ENCODE results near the gene ANO6.

ANO6 gene

DNA sequence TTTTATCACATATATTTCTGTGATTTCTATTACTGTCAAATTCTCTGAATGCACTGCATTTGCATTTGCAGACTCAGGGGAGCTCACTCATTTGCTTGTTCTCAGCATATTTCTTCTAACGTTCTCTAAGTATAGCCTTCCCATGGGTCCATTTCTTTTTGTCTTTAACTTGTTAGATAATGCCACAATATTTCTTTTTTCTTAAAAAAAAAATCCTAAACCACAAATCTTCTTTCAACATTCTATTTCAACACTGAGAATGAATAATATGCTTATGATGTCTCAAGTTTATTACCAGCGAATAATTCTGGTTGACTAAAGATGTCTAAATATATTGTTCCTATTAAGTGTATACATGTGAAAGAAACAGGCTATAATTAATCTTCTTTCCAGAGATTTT is 200.2 kb downstream of the ANO6 start:
- DNase-seq: no peak

DNA sequence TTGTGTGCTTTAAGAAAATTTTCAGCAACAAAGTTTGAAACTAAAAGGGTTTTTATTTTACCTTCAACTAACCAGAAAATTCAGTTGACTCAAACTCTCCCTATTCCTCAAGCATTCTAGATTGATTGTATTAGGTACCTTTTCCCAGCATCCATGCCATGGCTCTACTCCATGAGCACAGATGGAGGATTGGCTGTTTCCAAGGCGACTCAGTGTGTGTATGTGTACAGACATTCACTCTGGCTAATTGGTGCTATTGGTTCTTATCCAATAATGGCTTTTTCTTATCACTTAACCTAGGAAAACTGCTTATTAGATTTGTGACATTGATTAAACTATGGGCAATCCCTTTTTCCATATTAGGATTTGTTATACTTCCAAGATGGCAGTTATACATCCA is 202.6 kb downstream of the ANO6 start:
- DNase-seq: no peak

DNA sequence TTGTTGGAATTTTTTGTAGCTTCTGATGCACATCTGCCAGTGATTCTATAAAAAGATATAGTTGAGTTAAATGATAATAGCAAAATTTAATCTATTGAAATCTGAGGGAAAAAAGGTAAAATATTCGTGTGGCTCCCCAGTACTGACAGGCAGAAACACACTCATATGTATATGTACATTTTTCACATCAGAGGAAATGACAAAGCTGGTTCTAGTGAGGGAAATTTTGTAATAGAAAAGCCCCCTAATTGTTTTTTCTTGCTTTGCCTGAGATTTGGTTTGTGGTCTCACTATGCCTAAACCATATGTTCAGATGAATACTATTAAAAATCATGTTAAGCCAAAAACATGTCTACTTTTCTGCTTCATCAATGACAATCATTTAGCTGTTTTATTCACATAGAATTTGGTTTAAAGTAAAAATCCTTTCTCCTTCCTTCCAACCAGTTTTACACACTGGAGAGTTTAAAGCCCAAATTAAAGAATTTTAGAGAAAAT is 203.5 kb downstream of the ANO6 start:
- DNase-seq: no peak

DNA sequence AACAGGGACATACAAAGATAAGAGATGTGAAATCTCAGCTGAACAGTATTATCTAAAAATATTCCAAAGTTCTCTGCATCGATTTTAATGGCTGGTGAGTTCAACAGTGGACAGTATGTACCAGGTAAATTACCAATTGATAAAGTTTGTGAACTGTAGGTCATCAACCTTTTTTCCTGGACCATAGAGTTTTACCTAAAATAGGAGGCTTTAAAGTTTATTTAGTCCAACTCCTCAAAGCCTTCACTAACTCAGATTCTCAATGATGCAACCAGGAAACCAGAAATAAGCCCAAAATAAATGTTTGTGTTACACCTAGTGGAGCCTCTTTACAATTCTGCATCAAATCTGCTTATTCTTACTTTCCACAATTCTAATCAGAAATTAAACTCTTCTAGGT is 205.8 kb downstream of the ANO6 start:
- DNase-seq: no peak

DNA sequence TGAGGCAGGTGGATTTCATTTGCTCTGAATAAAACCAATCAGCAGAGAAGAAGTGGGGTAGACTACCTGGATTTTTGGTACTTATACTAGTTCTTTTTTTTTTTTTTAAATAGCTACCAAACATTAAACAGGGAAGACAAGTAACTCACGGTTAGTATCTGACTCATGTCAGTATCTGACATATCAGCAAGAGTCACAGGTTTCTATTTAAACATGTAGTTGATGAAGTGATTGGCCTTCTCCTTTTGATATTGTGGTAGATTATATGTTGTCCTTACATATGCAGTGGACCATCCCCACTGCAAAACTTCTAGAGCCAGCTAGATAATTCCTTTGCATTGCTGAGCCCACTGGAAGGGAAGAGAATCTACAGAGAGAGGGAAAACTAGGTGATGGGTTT is 208.0 kb downstream of the ANO6 start:
- DNase-seq: no peak

DNA sequence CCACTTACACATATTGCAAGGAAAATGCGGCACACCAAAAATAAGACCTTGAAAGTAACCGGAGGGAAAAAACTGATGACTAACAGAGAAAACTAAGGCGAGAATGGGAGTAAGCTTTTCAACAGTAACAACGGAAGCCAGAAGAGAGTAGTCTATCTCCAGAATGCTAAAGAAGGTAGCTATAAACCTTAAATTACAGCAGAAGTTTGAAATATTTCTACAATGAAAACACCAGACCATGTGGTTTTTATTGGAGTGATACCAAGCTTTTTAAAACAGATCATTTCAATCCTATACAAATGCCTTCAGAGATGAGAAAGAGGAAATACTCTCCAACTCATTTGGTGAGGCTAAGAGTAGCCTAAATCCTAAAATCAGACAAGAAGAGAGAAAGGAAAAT is 209.5 kb downstream of the ANO6 start:
- DNase-seq: no peak

DNA sequence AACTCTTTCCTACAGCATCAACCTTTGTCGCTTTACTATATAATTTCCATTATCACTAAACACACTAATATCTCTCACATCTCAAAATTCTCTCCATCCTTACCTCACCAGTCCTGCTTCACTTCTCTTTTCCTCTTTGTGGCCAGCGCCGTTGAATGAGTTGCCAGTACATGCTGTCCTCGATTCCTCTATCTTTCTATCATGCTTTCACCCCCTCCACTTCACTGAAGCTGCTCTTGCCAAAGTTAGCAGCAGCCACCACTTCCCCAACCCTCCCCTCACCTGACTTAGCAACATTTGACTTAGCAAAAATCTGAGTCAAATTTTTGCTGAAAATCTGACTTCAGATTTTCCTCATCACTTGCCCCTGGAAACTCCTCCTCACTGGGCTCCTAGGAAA is 210.4 kb downstream of the ANO6 start:
- DNase-seq: peak; percentile 56

DNA sequence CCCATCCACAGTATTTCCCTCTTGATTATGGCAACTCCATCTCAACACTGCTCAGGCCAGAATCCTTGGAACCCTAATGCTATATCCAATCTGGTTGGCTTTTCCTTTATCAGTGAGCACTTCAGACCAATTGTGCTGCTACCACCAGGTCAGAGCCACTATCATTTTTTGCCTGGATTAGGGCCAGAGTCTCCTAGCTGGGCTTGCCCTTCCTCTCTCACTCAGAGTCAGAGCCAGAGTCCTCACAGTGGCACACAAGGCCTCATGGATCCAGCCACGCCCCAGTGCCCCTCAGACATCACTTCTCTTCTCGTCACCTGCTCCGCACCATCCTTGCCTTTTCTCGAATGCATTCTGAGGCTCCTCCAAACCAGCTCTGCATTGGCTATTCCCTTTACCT is 211.1 kb downstream of the ANO6 start:
- no peak for DNase-seq

DNA sequence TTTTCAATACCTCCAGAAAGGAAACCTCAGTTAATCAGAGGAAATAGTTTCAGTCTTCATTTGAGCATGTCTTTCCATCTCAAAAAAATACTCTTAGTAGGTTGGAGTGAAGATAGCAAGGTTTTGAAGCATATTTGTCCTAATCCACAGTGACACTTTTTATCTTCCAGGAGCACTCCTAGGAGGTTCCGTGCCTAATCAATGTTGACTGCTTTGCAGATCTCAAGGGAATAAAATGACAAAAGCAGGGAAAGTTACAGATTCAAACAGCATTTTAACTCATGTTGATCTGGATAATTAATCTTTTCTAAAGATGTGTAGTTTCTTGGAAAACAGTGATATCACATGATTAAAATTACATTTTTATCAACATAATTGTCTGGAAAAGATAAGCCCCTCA is 213.9 kb downstream of the ANO6 start:
- no peak for DNase-seq

DNA sequence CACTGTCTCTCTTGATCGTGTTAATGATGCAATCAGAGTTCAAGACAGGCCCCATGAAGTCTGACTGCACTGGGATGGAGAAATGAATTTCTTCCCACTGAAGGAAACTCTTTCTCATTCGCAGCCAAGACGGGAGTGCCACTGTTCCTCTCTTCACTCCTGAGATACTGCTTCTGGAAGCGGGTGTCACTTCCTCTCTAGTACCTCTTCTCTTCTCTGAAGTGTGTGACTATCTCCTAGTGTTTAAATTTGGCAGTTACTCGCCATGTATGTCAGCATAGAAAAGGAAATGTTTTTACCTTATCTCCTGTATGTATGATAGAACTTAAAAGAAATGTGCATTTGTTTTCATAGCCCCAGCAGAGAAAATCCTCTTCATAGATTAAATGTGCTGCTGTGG is 215.2 kb downstream of the ANO6 start:
- no peak for DNase-seq

DNA sequence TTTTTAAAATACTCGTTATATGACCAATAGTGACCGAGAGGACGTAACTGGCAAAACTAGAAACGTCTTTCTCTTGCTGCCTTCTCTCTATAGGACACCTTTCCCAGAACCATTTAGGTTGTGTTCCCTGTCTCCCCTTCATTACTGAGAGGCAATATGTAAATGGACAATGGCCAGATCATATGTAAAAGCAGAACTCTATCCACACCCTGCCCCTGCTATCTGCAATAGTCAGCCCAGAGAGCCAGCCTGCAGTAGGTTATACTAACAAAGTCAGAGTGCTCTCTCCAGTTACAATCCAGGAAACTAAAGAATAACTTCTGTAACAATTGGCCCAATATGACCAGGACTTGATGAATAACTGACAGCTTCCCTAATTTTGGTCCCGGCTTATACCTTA is 216.8 kb downstream of the ANO6 start:
- DNase-seq: no peak

DNA sequence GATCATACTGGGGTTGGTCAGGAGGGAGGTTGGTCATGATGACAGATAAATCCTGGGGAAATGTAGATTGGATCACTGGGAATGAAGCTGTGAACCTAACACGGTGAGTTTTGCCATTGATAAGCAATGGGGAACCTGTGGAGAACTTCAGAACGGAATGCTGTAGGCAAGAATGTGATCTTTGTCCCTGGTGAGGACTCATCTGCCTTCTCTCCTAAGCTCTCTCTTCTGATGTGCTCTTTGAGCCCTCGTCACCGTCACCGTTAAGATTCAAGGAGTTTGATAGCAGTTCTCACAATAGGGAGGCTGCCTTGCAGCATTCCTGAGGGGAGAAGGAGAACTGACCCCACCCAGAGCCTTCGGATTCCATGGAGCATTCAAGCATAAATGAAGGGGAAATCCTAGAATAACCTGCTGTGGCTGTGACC is 217.6 kb downstream of the ANO6 start:
- no peak for DNase-seq

DNA sequence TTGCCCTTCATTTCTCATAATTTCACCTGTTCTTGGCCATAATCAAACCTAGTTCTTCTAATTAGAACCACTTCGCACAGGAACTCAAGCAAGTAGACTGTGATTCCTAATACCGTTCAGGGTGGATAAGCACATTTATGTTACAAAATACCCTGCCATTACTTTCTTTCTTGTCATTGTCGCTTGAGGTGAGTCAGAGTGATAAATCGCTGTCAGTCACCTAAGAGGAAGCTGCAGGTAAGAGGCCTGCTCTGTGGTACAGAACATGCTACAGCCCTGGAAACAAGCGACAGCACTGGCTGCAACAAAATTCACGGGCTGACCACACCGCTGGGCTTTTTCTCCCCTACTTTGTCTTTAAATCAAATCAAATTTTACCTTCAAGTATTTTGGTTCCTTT is 218.2 kb downstream of the ANO6 start:
- no peak for DNase-seq

DNA sequence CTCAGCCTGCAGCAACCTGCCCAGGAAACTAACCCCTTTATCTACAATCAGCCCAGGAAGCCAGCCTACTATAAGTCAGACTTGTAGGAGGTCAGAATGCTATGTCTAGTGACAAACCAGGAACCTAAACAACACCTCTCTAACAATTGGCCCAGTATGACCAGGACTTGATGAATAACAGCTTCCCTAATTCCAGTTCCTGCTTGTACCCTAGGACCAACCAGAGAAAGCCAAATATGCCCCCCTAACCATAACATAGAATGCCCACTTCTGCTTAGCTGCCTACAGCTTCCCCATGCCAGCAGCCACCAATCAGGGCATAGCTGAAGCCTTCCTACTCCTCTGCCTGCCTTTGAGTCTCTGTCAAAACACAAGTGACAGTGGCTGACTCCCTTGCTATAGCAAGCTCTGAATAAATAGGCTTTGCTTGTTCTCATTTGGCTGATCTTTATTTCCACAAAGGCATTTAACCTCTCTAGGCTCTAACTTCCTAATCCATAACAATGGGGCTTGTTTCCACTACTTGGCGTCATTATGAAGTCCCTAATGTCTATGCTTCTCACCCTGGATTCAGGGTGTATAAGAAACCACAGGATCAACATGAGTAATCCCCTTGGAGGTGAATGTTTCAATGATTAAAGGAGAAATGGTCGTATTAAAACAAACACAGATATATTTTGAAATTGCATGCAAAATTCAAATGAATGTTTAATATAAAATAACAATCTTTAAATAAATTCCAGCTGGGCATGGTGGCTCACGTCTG is 220.2 kb downstream of the ANO6 start:
- DNase-seq: peak; percentile 70

DNA sequence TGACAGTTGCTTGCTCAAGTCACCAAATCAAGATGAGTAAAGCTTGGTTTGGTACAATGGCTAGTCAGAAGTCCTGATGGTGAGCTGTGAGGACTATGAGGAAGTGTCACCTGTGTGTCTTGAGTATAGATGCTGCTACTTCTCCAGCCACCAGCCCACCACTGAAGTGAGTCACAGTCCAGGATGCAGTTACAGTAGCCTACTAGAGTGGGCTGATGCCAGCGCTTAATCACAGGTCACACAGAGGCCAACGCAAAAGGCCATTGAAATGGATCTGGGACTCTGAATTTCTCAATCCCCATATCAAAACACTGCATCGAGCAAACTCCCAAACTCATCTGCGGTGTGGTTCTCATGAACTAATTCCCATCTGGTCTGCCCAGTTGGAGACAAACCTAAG is 223.1 kb downstream of the ANO6 start:
- DNase-seq: no peak

DNA sequence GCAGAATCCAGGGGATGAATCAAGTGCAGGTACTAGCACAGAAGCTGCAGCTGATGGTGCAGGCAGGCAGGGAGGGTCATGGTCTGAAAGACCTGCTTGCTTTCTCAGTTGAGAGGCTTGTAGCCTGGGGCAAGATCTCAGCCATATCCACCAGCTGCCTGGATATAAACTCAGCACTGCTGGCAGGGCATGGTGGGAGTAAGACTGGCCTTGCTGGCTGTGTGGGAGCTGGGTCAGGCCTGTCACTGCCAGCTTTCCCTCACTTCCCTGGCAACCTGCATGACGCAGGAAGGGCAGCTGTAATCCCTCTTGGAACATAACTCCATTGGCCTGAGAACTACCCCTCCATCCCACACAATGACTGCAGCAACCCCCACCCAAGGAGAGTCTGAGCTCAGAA is 230.1 kb downstream of the ANO6 start:
- no peak for DNase-seq

DNA sequence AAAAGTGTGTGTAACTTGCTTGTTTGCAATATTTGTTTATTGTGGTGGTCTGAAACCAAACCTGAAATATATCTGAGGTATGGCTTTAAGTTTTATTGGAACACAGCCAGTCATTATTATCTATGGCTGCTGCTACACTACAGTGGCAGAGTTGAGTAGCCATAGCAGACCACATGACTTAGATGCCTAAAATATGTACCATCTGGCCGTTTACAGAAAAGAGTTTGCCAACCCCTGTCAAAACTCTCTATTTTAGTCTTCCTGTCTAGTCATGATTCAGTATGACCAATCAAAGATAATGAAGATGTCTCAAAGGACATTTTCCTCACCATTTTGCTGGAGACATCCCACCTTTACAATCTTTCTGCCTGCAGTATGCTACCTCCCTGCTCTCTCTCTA is 242.3 kb downstream of the ANO6 start:
- DNase-seq: peak; percentile 15

DNA sequence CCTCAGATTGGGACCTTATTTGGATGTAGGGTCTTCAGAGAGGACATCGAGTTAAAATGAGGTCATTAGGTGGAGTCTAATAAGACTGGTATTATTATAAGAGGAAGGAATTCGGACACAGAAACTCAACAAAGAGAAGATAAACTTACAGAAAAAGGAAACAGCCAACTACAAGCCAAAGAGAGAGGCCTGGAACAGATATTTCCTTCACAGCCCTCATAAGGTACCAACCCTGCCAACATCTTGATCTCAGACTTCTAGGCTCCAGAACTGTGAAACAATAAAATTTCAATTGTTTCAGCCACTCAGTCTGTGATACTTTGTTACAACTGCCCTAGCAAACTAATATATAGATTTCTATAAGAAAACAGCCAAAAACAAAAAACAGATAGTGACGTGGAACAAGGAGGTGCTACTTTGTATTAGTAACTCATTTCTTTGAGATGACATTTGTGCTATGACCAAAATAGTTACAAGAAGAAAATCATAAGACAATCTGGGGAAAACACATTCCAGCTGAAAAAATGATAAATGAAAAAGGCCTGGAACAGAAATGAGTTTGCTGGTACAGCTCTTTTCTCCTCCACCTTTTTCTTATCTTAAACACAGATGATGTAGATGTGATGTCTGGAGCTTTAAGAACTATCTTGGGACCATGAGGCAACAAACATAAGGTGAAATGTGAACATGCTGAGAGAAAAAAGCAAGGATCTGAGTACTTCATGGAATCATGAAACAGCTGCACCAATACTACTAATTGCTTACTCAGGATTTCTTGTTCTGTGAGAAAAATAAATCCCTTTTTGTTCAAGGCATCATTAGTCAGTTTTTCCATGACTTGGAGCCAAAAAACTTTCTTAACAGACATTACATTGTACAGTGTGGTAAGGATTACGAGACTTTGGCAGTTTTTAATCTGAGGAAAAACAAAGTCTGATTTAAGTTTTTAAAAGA is 243.2 kb downstream of the ANO6 start:
- DNase-seq: no peak

DNA sequence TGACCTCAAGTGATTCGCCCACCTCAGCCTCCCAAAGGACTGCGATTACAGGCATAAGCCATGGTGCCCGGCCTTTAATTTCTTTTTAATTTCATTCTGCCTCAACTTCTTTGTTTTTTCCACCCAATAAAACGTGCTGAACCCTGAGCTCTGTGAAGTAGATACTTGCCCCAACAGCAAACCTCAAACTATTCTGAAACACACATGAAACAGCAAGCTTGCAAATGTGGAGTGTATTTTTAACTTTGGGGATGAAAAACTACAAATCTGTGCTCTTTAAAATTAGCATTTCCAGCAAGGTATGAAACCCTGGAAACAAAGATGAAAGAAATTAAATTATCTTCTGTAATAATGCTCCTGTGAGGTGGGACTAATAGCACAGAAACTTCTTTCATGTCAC is 246.6 kb downstream of the ANO6 start:
- no peak for DNase-seq

DNA sequence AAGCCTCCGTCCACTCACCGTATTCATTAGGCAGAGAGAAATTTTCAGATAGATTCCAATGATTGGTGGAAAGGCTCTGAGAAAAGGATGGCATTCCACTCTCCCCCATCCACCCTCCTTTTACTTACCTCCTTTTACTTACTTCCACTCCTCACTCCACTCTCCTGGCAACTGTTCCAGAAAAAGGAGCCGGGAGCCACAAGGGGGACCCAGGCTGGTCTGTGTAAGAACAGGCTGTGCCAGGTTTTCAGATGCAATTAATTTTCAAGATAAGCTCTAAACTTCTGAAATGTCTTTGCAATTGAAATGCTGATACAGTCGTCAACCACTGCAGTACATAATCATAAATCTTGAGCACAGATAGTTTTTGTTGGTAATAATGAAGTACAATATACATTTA is 248.8 kb downstream of the ANO6 start:
- DNase-seq: peak; percentile 7

DNA sequence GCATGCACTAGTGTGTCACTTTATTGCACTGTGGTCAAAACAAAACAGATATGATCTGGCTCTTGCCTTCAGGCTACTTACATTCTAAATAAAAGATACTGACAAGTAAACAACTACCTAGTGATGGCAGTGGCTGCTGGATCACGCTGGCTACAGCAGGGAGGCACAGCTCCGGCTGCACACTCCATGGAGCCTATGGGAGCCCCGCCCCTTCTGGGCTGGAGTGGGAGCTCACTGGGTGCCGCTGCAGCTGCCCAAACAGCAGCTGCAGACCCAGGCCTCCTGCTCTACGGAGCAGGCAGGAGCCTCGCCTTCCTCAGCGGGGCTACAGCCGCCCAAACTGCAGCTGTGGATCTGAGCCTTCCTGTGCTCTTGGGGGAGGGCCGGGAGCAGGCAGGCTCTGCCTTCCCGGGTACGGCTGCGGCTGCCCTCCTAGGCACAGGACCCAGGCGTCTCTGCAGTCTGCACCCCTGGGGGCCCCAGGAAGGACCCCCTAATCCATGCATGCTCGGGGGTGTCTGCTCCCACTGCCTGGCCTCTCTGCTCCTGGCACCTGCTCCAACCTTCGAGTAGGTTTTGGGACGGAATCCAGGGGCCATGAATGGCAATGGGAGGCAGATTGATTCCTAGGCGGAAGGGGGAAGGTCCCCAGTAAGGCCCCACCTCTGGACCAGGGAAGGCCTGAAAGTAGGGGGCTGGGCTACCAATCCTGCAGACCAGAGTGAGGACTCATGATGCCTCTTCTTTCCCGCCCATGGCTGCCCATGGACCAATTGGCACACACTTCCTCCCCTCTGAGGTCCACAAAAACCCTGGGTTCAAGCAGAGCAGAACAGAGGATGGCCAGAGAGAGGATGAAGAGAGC is 253.1 kb downstream of the ANO6 start:
- DNase-seq: no peak

DNA sequence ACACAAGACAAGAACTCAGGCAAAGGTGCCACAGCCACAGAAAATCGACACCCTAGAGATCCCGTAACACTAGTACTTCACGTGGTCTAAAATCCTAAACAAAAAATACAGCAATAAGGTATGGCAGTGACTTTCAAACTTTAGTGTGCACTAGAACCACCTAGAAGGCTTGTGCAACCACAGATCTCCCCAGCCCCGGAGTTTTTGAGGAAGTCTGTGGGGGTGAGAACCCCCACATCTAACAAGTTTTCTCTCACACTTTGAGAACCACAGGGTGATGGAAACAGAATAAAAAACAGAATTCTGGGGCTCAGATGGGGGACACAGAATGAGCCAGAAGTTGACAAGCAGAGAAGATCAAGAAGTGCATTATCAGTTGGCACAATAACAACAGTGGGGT is 254.0 kb downstream of the ANO6 start:
- DNase-seq: peak; percentile 37

DNA sequence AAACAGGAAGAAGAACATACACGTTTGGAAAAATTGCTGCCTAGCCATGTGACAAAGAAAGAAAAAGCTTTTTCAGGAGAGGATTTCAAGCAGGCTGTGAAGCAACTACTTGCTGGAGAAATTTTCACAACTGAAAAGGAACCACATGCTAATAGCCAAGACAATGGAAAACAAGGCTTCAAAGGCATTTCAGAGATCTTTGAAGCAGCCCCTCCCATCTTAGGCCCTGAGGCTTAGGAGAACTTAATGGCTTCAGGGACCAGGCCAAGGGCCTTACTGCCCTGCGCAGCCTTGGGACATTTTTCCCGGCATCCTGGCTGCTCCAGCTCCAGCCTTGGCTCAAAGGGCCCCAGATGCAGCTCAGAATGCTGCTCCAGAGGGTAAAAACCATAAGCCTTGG is 257.7 kb downstream of the ANO6 start:
- DNase-seq: no peak

All from hematopoietic multipotent progenitor cell treated with erythropoietin and hydrocortisone succinate and interleukin-3 and kit ligand, for 4 days (in vitro differentiated cells).